Measurements from ENCODE around the gene FMO3.

Gene FMO3

GRCh38 chr1:171090604-171091003 lies at the start of gene FMO3:
TSS of gene FMO3 (plus strand) at chr1:171090905. CDS start at chr1:171092659, 1,754 bp downstream.
- DNase-seq, result no peak

GRCh38 chr1:171048014-171048413 lies 42.7 kb upstream of the FMO3 start:
- DNase-seq, result no peak

- no peak for DNase-seq
Observed at GRCh38 chr1:171052977-171053376, 37.7 kb upstream of the FMO3 start.

- DNase-seq, result no peak
Observed at GRCh38 chr1:171055966-171056643, 34.6 kb upstream of the FMO3 start.

GRCh38 chr1:171061425-171062143 lies 29.1 kb upstream of the FMO3 start:
- DNase-seq, result no peak

GRCh38 chr1:171062902-171063301 lies 27.8 kb upstream of the FMO3 start:
- DNase-seq, result no peak

- DNase-seq, result no peak
Observed at GRCh38 chr1:171075041-171075440, 15.7 kb upstream of the FMO3 start.

- no peak for DNase-seq
Observed at GRCh38 chr1:171081314-171081753, 9.4 kb upstream of the FMO3 start.

- no peak for DNase-seq
Observed at GRCh38 chr1:171081763-171082201, 8.9 kb upstream of the FMO3 start.

- no peak for DNase-seq
Observed at GRCh38 chr1:171082606-171083005, 8.1 kb upstream of the FMO3 start.

- DNase-seq, result no peak
Observed at GRCh38 chr1:171083222-171083621, 7.5 kb upstream of the FMO3 start.

- no peak for DNase-seq
Observed at GRCh38 chr1:171084091-171084490, 6.6 kb upstream of the FMO3 start.

- no peak for DNase-seq
Observed at GRCh38 chr1:171084870-171085269, 5.8 kb upstream of the FMO3 start.

GRCh38 chr1:171087896-171088295 lies 2.8 kb upstream of the FMO3 start:
- DNase-seq, result no peak

GRCh38 chr1:171103862-171104261 lies 13.2 kb downstream of the FMO3 start:
- no peak for DNase-seq

- DNase-seq, result no peak
Observed at GRCh38 chr1:171107262-171107940, 16.7 kb downstream of the FMO3 start.

GRCh38 chr1:171107969-171108368 lies 17.3 kb downstream of the FMO3 start:
- no peak for DNase-seq

- no peak for DNase-seq
Observed at GRCh38 chr1:171109966-171110365, 19.3 kb downstream of the FMO3 start.

- no peak for DNase-seq
Observed at GRCh38 chr1:171110621-171111326, 20.1 kb downstream of the FMO3 start.

GRCh38 chr1:171112119-171112518 lies 21.4 kb downstream of the FMO3 start:
- DNase-seq, result no peak

- DNase-seq, result no peak
Observed at GRCh38 chr1:171113382-171113781, 22.7 kb downstream of the FMO3 start.

GRCh38 chr1:171115280-171115897 lies 24.7 kb downstream of the FMO3 start:
- no peak for DNase-seq

GRCh38 chr1:171116676-171117075 lies 26.0 kb downstream of the FMO3 start:
- DNase-seq, result no peak
